ENCODE data around the gene MITF.
"Not testable (repeated sequence)": the region's sequence is repeated elsewhere in the genome, so short reads cannot be mapped to it uniquely, and the experiment has no call there.

MITF gene

DNA sequence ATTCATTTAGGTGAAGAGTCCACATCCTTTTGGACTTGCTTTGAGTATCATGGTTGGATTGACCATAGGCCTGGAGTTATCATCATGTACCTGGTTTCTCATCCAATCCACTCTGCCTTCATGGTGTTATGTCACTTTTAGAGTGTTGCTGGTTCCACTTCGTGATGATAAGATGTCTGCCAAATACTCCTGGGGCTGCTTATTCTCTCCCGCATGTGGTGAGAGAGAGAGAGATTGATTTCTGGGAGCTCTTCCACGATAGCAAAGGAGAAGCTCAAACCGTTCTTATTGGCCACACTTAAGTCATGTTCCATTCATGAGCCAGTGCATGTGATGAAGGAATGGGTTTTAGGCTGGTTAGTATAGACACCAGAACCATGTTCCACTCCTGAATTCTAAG is 47.6 kb downstream of the MITF start:
- WGBS (ENCODE audit: insufficient coverage, insufficient read length): no CpG with 5 or more reads among the region's 4 CpGs
- H3K4me3 ChIP-seq (ENCODE audit: low read length): no peak overlapping the region

DNA sequence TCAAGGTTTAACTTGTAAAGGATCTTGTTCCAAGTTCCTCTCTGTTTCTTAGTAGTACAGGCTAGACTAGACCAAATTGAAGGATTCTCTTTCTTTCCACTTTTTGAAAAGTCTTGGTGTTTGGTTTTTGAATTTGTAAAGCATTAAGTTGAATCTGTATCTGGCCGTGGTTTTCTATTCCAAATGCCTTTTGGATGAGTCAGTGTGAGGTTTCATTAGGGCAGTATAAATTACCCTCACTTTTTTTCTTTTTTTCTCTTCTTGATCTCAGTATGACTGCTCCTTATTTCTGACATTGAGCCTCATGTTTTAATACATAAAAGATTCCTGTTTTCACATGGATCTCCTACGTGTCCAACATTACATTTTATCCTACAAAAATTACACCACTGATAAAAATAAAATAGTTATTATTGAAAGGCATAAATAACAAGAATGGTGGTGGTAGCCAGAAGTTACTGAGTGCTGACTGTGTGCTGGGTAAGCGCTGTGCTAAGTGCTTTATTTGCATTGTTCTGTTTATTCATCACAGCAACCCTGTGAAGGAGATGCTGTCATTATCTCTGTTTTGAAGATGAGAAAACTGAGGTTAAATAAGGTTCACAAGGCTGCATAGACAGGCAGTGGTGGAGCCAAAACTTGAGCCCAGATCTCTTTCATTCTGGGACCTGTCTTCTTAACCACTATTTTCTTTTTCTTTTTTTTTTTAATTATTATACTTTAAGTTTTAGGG is 48.3 kb downstream of the MITF start:
- no peak overlapping the region for H3K4me3 ChIP-seq (ENCODE audit: low read length)
- no peaks in the 10 kb centered on the region for H3K9me3 ChIP-seq (ENCODE audit: control insufficient read depth, insufficient read depth, low read length)
- H3K27ac ChIP-seq (ENCODE audit: low read length): no peak overlapping the region
- no peaks in the 10 kb centered on the region for H3K27me3 ChIP-seq (ENCODE audit: control insufficient read depth, insufficient read depth, low read length)
- DNase-seq (ENCODE audit: low read depth, low spot score): no peak
- no CpG with 5 or more reads among the region's 3 CpGs for WGBS (ENCODE audit: insufficient coverage, insufficient read length)
- H3K36me3 ChIP-seq (ENCODE audit: control insufficient read depth, insufficient read depth, low read length): no peaks in the 10 kb centered on the region
- no peaks in the 10 kb centered on the region; the same call in 1 of the 2 replicates for H3K4me1 ChIP-seq (ENCODE audit: control insufficient read depth, insufficient read depth, low read length)

More for the DNA sequence above, 47.6 kb downstream of the MITF start:
- Histone ChIP-seq H3K27me3 (ENCODE audit: control insufficient read depth, insufficient read depth, low read length) (no peaks in the 10 kb centered on the region), H3K4me1 (ENCODE audit: control insufficient read depth, insufficient read depth, low read length) (no peaks in the 10 kb centered on the region; the same call in 1 of the 2 replicates), H3K9me3 (ENCODE audit: control insufficient read depth, insufficient read depth, low read length) (no peaks in the 10 kb centered on the region), H3K27ac (ENCODE audit: low read length) (no peak overlapping the region), H3K36me3 (ENCODE audit: control insufficient read depth, insufficient read depth, low read length) (no peaks in the 10 kb centered on the region)
- no peak for DNase-seq (ENCODE audit: low read depth, low spot score)

DNA sequence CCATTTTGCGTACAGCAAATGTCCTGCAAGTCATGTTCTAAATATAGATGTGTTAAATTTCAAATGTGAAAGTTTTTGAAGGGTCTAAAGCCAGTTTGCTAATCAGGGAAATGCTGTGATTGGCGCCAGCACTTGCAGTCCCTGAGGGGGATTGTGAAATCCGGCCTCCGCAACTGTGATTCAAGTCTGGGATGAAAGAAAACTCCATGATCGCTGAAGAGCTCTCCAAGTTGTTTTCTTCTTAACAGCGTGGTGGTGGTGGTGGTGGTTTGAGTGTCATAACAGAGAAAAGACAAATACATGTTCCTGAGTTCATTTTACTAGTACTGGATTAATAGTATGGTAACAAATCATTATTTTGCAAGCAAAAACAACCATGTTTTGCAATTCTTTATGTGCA is 51.8 kb downstream of the MITF start:
- Histone ChIP-seq H3K27me3 (ENCODE audit: control insufficient read depth, insufficient read depth, low read length) (no peaks in the 10 kb centered on the region), H3K4me1 (ENCODE audit: control insufficient read depth, insufficient read depth, low read length) (no peaks in the 10 kb centered on the region; the same call in 1 of the 2 replicates), H3K4me3 (ENCODE audit: low read length) (no peak overlapping the region), H3K36me3 (ENCODE audit: control insufficient read depth, insufficient read depth, low read length) (no peaks in the 10 kb centered on the region), H3K27ac (ENCODE audit: low read length) (no peak overlapping the region), H3K9me3 (ENCODE audit: control insufficient read depth, insufficient read depth, low read length) (no peaks in the 10 kb centered on the region)
- WGBS (ENCODE audit: insufficient coverage, insufficient read length): no CpG with 5 or more reads among the region's 6 CpGs
- DNase-seq (ENCODE audit: low read depth, low spot score): no peak

DNA sequence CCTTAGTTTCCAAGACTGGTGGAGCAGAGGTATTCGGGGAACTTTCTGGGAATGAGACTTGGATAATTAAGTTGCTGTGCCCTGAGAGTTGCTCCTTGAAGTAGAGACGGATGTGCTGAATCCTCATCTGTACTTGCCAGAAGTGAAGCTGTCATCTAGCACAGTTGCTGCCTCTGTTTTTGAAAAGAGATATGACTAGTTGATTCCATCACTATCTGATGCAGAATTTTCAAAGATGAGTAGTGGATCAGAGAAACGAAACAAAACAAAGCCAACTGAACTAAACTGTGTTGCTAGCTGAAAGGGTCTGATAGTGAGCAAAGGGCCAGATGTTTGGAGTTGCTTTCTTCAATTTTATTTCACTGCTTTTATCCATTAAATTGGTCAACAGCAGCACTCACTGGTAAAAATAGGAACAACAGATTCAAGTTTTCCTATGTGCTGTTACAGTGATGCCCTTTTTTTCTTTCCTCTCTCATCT is 52.7 kb downstream of the MITF start:
- Histone ChIP-seq H3K27ac (ENCODE audit: low read length) (no peak overlapping the region), H3K36me3 (ENCODE audit: control insufficient read depth, insufficient read depth, low read length) (no peaks in the 10 kb centered on the region), H3K27me3 (ENCODE audit: control insufficient read depth, insufficient read depth, low read length) (no peaks in the 10 kb centered on the region), H3K4me1 (ENCODE audit: control insufficient read depth, insufficient read depth, low read length) (no peaks in the 10 kb centered on the region; the same call in 1 of the 2 replicates), H3K9me3 (ENCODE audit: control insufficient read depth, insufficient read depth, low read length) (no peaks in the 10 kb centered on the region), H3K4me3 (ENCODE audit: low read length) (no peak overlapping the region)
- WGBS (ENCODE audit: insufficient coverage, insufficient read length): no CpG with 5 or more reads among the region's 3 CpGs
- DNase-seq (ENCODE audit: low read depth, low spot score): no peak

DNA sequence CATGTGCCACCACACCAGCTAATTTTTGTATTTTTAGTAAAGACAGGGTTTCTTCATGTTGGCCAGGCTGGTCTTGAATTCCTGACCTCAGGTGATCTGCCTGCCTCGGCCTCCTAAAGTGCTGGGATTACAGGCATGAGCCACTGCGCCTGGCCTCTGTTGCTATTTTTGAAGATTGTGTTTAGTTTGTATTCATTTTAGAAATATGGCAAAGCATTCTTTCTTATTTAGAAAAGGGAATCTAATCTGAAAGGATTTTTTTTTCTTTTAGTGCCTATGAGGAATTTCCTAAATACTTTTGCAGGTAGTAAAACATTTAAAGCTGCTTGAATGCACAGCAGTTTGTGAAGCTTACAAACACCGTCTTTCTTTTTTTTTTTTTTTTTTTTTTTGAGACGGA is 56.9 kb downstream of the MITF start:
- H3K9me3 ChIP-seq (ENCODE audit: control insufficient read depth, insufficient read depth, low read length); DNase-seq (ENCODE audit: low read depth, low spot score); H3K27me3 ChIP-seq (ENCODE audit: control insufficient read depth, insufficient read depth, low read length); H3K36me3 ChIP-seq (ENCODE audit: control insufficient read depth, insufficient read depth, low read length); H3K4me1 ChIP-seq (ENCODE audit: control insufficient read depth, insufficient read depth, low read length); H3K27ac ChIP-seq (ENCODE audit: low read length); H3K4me3 ChIP-seq (ENCODE audit: low read length): not testable (repeated sequence)
- no CpG with 5 or more reads among the region's 4 CpGs for WGBS (ENCODE audit: insufficient coverage, insufficient read length)

DNA sequence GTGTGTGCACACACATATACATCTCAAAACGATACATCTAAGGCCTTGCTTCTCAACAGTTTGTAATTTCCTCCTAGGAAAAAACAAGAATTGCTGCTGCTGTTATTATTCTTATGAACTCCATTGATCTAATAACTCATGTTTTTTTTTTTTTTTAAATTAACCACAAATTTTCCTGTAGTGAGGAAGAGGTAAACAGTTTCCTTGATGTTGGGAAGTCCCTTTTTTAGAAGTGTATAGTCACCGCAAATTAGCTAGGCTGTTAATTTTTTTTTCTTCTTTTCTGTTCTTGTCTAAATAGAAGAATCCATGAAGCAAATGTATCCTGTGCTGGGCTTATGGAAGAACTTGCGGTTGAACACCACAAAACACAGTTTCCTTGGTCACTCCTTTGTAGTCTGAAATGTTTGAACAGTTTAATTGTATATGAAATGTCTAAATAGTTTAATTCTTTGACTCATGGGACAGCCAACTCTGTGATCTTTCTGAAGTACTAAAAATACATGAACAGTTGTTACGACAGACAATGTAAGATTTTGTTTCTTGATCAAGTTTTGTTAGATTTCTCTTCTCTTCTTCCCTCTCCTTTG is 64.5 kb downstream of the MITF start:
- no peaks in the 10 kb centered on the region for H3K27me3 ChIP-seq (ENCODE audit: control insufficient read depth, insufficient read depth, low read length)
- H3K9me3 ChIP-seq (ENCODE audit: control insufficient read depth, insufficient read depth, low read length): no peaks in the 10 kb centered on the region
- H3K27ac ChIP-seq (ENCODE audit: low read length): no peak overlapping the region
- no peaks in the 10 kb centered on the region for H3K36me3 ChIP-seq (ENCODE audit: control insufficient read depth, insufficient read depth, low read length)
- no peak overlapping the region for H3K4me3 ChIP-seq (ENCODE audit: low read length)
- DNase-seq (ENCODE audit: low read depth, low spot score): no peak
- WGBS (ENCODE audit: insufficient coverage, insufficient read length): no CpG with 5 or more reads among the region's 4 CpGs
- no peaks in the 10 kb centered on the region for H3K4me1 ChIP-seq (ENCODE audit: control insufficient read depth, insufficient read depth, low read length)

DNA sequence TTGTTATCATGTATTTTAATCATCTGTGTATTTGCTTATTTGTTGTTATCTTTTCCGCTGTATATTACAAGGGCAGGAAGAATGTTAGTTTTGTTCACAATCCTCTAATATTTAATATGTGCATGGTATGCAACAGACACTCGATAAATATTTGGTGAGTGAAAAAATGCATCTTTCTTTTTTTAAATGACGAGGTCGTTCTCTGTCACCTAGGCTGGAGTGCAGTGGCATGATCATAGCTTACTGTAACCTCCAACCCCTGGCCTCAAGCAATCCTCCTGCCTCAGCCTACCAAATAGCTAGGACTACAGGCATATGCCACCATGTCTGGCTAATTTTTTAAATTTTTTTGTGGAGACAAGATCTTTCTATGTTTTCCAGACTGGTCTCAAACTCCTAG is 66.2 kb downstream of the MITF start:
- Histone ChIP-seq H3K4me3 (ENCODE audit: low read length) (no peak overlapping the region), H3K27ac (ENCODE audit: low read length) (no peak overlapping the region), H3K9me3 (ENCODE audit: control insufficient read depth, insufficient read depth, low read length) (no peaks in the 10 kb centered on the region), H3K27me3 (ENCODE audit: control insufficient read depth, insufficient read depth, low read length) (no peaks in the 10 kb centered on the region), H3K36me3 (ENCODE audit: control insufficient read depth, insufficient read depth, low read length) (no peaks in the 10 kb centered on the region), H3K4me1 (ENCODE audit: control insufficient read depth, insufficient read depth, low read length) (no peaks in the 10 kb centered on the region)
- WGBS (ENCODE audit: insufficient coverage, insufficient read length): no CpG with 5 or more reads among the region's 4 CpGs
- DNase-seq (ENCODE audit: low read depth, low spot score): no peak

DNA sequence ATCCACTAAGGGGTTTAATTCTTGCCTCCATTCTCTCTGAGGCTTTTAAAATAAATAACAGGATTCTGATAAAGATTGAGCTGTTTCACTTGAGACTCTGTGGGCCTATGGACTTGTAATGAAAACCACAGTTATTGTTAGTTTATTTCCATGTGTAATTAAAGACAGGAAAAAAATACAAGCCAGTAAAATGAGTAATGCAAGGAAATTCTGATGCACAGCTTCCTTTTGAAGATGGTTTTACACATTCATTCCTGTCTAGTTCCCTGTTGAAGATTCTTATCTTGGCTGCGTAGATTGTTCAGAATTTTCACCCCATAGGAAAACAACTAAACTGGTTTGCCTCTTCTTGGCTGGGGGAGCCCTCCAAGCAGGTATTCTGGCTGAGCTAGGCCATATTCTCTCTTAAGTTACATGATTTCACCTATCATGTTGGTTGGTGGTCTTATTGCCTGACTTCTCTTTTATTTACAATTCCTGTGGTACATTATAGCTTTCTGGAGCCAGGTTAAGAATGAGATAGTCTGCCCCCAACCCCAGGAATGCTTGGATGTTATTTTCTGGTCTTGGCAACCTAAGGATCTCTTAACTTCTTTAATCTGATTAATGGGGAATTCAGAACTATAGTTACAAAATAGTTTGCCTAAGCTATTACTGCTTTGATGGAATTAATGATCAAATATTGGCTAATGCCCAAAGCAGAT is 67.6 kb downstream of the MITF start:
- Histone ChIP-seq H3K4me1 (ENCODE audit: control insufficient read depth, insufficient read depth, low read length) (no peaks in the 10 kb centered on the region), H3K27me3 (ENCODE audit: control insufficient read depth, insufficient read depth, low read length) (no peaks in the 10 kb centered on the region), H3K4me3 (ENCODE audit: low read length) (no peak overlapping the region), H3K9me3 (ENCODE audit: control insufficient read depth, insufficient read depth, low read length) (no peaks in the 10 kb centered on the region), H3K27ac (ENCODE audit: low read length) (no peak overlapping the region), H3K36me3 (ENCODE audit: control insufficient read depth, insufficient read depth, low read length) (no peaks in the 10 kb centered on the region)
- WGBS (ENCODE audit: insufficient coverage, insufficient read length): no CpG with 5 or more reads among the region's 1 CpG
- DNase-seq (ENCODE audit: low read depth, low spot score): no peak

DNA sequence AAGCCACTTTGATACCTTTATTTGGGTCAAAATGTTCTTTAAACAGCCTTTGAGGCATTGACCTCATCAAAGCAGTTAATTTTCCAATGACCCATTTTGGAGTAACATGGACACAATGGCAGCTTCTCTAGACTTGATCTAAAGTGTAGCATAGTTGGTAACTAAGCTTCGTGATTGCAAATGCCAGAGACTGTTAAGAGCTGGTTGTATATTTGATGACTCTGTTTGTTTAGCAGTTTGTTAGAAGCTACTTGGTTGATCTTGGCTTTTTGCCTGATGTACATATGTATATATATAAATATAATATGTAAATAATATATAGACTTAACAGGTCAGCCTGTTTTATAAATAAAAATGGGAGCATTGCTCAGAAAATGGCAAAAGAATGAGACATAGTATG is 68.4 kb downstream of the MITF start:
- Histone ChIP-seq H3K27ac (ENCODE audit: low read length) (no peak overlapping the region), H3K36me3 (ENCODE audit: control insufficient read depth, insufficient read depth, low read length) (no peaks in the 10 kb centered on the region), H3K4me1 (ENCODE audit: control insufficient read depth, insufficient read depth, low read length) (no peaks in the 10 kb centered on the region), H3K4me3 (ENCODE audit: low read length) (no peak overlapping the region), H3K9me3 (ENCODE audit: control insufficient read depth, insufficient read depth, low read length) (no peaks in the 10 kb centered on the region), H3K27me3 (ENCODE audit: control insufficient read depth, insufficient read depth, low read length) (no peaks in the 10 kb centered on the region)
- DNase-seq (ENCODE audit: low read depth, low spot score): no peak
- WGBS (ENCODE audit: insufficient coverage, insufficient read length): no CpG with 5 or more reads among the region's 1 CpG

DNA sequence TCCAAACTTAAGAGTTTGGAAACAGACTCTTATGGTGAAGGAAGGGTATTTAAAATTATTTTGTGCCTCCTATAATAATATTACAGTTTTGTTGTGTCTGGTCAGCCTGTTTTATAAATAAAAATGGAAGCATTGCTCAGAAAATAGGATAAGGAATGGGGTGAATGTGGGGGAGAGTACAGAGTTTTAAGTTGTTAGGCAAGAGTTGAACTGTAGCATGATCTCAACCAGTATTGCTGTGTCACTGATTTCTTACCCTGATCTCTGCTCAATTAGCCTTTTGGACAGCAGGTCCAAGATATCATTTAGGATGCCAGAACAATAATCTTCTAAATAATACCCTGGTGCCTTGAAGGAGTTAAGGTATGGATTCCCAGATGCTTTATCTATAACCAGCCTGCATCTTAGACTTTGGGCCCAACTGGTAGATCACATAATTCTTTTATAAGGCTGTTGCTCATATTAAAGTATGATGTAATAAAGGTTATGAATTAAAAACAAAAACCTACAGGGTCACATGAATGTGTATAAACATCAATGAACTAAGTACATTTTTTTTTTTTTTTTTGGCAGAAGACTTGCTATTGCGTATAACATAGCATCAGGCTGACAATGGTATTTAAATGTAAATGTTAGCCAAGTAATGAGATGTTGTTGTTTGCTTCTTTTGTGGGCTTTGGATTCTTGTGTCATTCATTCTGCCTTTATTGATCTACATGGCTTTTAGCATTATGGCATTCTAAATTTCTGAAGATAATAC is 70.0 kb downstream of the MITF start:
- Histone ChIP-seq H3K27ac (ENCODE audit: low read length) (no peak overlapping the region), H3K36me3 (ENCODE audit: control insufficient read depth, insufficient read depth, low read length) (no peaks in the 10 kb centered on the region), H3K4me3 (ENCODE audit: low read length) (no peak overlapping the region), H3K27me3 (ENCODE audit: control insufficient read depth, insufficient read depth, low read length) (no peaks in the 10 kb centered on the region), H3K4me1 (ENCODE audit: control insufficient read depth, insufficient read depth, low read length) (no peaks in the 10 kb centered on the region), H3K9me3 (ENCODE audit: control insufficient read depth, insufficient read depth, low read length) (no peaks in the 10 kb centered on the region)
- WGBS (ENCODE audit: insufficient coverage, insufficient read length): no CpG with 5 or more reads among the region's 1 CpG
- DNase-seq (ENCODE audit: low read depth, low spot score): no peak

Measured in iPS DF 6.9 (cell line).